Metanephros (tissue), 1 donor: Measurements from ENCODE around the gene ZKSCAN5. TPM values are rescaled to one million over a fixed set of nuclear protein-coding genes. Genes with fewer than 3 reads are reported as not detected.

ENCODE experiments used
- total RNA-seq: library from RNA; depleted of rRNA; stranded (reverse); fragments of >200 nt; gene quantifications from one replicate; pipeline ENCODE4 v1.2.3, GENCODE V29; 2014

Gene ZKSCAN5
- total RNA-seq = 10.4 TPM

GRCh38 chr7:99504603-99505323, at the start of gene ZKSCAN5:
Gene ZKSCAN5 (plus strand): TSS chr7:99504662. CDS start chr7:99506045, 1,383 bp downstream.

DNA sequence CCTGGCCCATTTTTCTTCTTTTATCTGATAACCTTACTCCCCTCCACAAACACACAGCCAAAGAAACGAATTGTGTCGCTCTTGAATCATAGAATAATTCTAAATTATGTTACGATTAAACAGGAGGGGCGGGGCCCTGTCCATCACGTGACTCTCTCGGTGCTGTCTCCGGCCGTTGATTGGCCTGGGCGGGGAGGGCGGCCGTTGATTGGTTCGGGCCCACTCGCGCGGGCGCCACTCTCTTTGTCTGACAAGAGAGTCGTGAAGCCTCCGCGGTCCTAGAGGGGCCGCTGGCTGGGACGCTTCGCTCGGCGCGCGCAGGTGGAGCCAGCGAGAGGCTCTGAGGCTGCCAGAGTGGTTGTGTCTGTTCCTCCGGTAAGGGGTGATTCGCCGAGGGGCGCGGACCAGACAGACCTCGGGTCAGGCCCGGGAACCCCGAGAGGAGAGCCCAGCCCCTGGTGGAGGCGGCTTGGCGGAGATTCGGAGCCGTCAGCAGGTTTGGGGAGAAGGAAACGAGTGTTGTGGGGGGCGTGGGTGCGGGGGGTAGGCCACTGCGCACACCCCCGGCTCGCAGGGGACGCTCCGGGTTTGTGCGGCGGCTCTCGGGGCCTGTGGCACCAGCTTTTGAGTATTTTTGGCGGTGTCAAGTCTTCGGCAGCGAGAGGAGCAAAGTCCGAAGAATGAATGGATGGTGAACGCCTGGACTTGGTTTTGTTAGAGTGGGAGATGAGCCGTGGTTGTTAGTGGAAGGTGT, 31.7 kb upstream of the ZKSCAN5 start, which contains the start of gene ZNF789:
TSS of gene ZNF789 (plus strand) at position 330 of the 754 bp plus-strand sequence. CDS start 3,567 bp downstream, outside the sequence.

DNA sequence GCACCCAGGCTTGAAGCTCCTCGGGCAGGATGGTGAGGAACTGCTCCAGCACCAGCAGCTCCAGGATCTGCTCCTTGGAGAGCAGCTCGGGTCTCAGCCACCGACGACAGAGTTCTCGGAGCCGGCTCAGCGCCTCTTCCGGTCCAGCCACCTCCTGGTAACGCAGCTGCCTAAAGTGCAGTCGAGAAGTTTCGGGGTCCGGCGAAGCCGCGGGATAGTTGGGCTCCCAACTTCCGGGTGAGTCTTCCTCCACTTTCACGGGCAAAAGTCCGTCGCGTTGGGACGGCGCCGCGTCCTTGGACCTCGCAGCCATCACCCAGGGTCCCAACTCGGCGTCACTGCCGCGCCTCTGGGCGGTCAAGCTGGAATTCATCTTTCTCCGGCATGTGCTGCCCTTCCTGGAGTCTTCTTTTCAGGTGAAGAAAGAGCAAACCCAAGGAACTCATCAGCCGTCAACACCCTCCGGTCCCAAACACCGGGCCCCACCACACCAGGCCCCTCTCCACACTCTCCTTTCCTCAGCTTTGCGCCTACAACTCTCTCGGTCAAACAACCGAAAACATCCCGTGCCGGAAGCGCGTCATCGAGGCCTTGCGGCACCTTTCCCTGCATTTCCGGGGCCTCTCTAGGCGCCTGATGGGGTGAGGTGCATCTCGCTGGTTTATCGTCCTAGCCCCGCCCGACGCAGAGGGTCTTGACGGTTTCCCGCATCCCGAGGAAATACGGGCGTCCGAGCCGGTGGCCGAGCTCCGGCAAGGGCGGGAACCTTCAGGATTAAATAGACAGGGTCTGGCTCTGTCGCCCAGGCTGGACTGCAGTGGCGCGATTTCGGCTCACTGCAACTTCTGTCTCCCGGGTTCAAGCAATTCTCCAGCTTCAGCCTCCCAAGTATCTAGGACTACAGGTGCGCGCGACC, 4.5 kb upstream of the ZKSCAN5 start, which contains the start of gene ZNF394:
TSS of gene ZNF394 (minus strand) at position 561 of the 916 bp plus-strand sequence. CDS start at position 373, 188 bp downstream.

DNA sequence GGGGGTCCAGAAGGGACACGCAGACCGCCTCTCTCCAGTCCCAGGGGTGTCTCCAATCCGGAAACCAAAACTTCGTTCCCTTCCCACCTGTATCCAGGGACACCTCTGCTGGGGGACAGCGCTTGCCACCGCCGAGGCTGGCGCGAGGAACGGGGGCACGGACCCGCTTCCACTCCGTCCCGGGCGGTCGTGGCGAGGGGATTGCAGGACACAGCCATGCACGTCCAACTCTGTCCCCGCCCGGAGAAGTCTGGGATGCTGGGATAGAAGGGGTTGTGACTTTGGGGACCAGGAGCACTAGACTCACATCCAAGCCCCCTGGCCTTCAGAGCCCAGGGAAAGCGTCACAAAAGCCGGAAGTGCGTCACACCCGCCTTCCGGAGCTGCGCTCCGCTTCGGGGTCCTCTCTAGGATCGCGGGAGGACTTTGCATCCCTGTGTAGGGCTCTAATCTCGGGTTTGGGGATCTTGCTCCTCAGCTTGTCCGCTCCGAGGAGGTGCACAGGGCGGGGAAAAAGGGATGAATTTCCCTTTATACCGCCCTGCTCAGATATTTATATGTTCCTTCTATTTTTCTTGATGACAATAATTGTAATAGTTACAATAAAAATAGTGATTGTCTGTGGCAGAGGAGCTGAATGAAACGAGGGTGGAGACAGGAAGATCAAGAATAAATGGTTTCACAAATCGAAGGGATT, 47.5 kb downstream of the ZKSCAN5 start, which contains the start of gene FAM200A:
TSS of gene FAM200A (minus strand) at position 348 of the 697 bp plus-strand sequence. CDS start 3,707 bp downstream, outside the sequence.

GRCh38 chr7:99558306-99559174, 54.1 kb downstream of the ZKSCAN5 start, which contains the start of gene ZNF655:
Gene ZNF655 (plus strand): TSS chr7:99558642. CDS start chr7:99560560, 1,918 bp downstream.

Other genes starting within 250 kb of the ZKSCAN5 start
- 0.06 TPM for gene MYH16, start 231.8 kb upstream of the ZKSCAN5 start, total RNA-seq
- gene ARPC1A, start 178.8 kb upstream of the ZKSCAN5 start, total RNA-seq = 93.0 TPM
- gene ARPC1B, start 129.9 kb upstream of the ZKSCAN5 start, total RNA-seq = 105 TPM
- gene PDAP1, start 96.1 kb upstream of the ZKSCAN5 start, total RNA-seq = 17.2 TPM
- gene BUD31, start 95.7 kb upstream of the ZKSCAN5 start, total RNA-seq = 41.7 TPM
- gene PTCD1, start 65.9 kb upstream of the ZKSCAN5 start, total RNA-seq = 14.2 TPM
- gene CPSF4, start 65.7 kb upstream of the ZKSCAN5 start, total RNA-seq = 26.9 TPM
- gene ATP5MF, start 38.5 kb upstream of the ZKSCAN5 start, total RNA-seq = 277 TPM
- gene ZNF789, start 31.8 kb upstream of the ZKSCAN5 start, total RNA-seq = 19.8 TPM
- 30.5 TPM for gene ZNF394, start 4.4 kb upstream of the ZKSCAN5 start, total RNA-seq
- gene FAM200A, start 47.5 kb downstream of the ZKSCAN5 start, total RNA-seq = 9.6 TPM
- 101 TPM for gene ZNF655, start 54.0 kb downstream of the ZKSCAN5 start, total RNA-seq
- gene TMEM225B, start 93.6 kb downstream of the ZKSCAN5 start, total RNA-seq = 1.6 TPM
- gene ZSCAN25, start 112.3 kb downstream of the ZKSCAN5 start, total RNA-seq = 20.3 TPM
- 1.6 TPM for gene CYP3A5, start 175.3 kb downstream of the ZKSCAN5 start, total RNA-seq
- gene CYP3A7, start 230.5 kb downstream of the ZKSCAN5 start, total RNA-seq = 0.35 TPM